ENCODE data around the gene CTSZ. TPM values are rescaled to one million over a fixed set of nuclear protein-coding genes. Genes with fewer than 3 reads are reported as not detected.
A peak's percentile ranks its signal among the peaks of the same experiment; 100 is the strongest.

Gene CTSZ
- total and polyA plus RNA-seq, 2 donors (not counting 1 experiment from before 2014, with no cell fraction given), result 285 to 319 TPM

GRCh38 chr20:59014680-59015389 lies 7.8 kb upstream of the CTSZ start:
- Histone ChIP-seq H3K4me1 (ENCODE audit: control insufficient read depth in 2 of 2, insufficient read depth in 2 of 2, low read length in 2 of 2) (peaks cover 23 to 27% of the 10 kb centered on the region in 2 donors), H3K9me3 (ENCODE audit: control extremely low read depth in 1 of 3, control insufficient read depth in 2 of 3, insufficient read depth in 1 of 3, low read length in 2 of 3) (no peaks in the 10 kb centered on the region), H3K36me3 (replicated peaks in 1 of 2; ENCODE audit: control extremely low read depth in 1 of 2, control insufficient read depth in 1 of 2, extremely low read depth in 1 of 2, insufficient read depth in 2 of 2, low read length in 1 of 2) (no peaks in the 10 kb centered on the region), H3K27ac (ENCODE audit: low read length in 2 of 2) (no peak overlapping the region), H3K4me3 (ENCODE audit: control extremely low read depth in 1 of 5, extremely low read depth in 1 of 5, insufficient read depth in 1 of 5, low read depth in 2 of 5, low read length in 4 of 5) (no peak overlapping the region), H4K20me1 (ENCODE audit: control insufficient read depth, insufficient read depth, low read length, poor library complexity, severe bottlenecking) (no peaks in the 10 kb centered on the region), H3K27me3 (replicated peaks in 1 of 4; ENCODE audit: control extremely low read depth in 1 of 4, control insufficient read depth in 3 of 4, insufficient read depth in 4 of 4, low read length in 3 of 4) (no peaks in the 10 kb centered on the region), H2AFZ (ENCODE audit: insufficient read depth, low read depth, low read length, poor library complexity, severe bottlenecking) (no peak overlapping the region), H3K79me2 (ENCODE audit: control insufficient read depth, insufficient read depth, low read length) (peaks cover 37% of the 10 kb centered on the region), H3K9ac (ENCODE audit: low read length) (no peak overlapping the region), H3K4me2 (replicated peaks; ENCODE audit: low read depth, low read length, poor library complexity, severe bottlenecking) (no peak overlapping the region)
- POLR2A ChIA-PET, result interaction anchor here (1.7 kb wide), 1 partner anchor 17 kb away, joined by 6 read pairs; the partner anchor contains the start of gene ATP5F1E
- ATAC-seq (ENCODE audit: low read depth) (no peak), DNase-seq (no peak)
- Mint-ChIP-seq H3K9me3 (ENCODE audit: insufficient read depth) (no peaks in the 10 kb centered on the region), H3K4me1 (peaks cover 53% of the 10 kb centered on the region), H3K27me3 (no peaks in the 10 kb centered on the region), H3K4me3 (no peak overlapping the region), H3K27ac (peak overlapping the region; percentile 37)
- CTCF ChIA-PET, result no interaction called here
- TF ChIP-seq EZH2 (IDR thresholded peaks at IDR 0.05; ENCODE audit: borderline replicate concordance, insufficient read depth, low read depth, low read length, poor library complexity, severe bottlenecking), result no peak
- no peak for TF ChIP-seq CTCF (IDR thresholded peaks at IDR 0.05)
- WGBS (ENCODE audit: insufficient coverage), result 77% methylated on average over 17 of the region's 17 CpGs
- intact Hi-C loops (cut with micrococcal nuclease), result no loop called here

- ChIA-PET CTCF (no interaction called here), POLR2A (no interaction called here)
- peak overlapping the region; percentile 61 for H3K27ac Mint-ChIP-seq
- Histone ChIP-seq H2AFZ (ENCODE audit: insufficient read depth, low read depth, low read length, poor library complexity, severe bottlenecking) (no peak overlapping the region), H3K4me3 (ENCODE audit: control extremely low read depth in 1 of 5, extremely low read depth in 1 of 5, insufficient read depth in 1 of 5, low read depth in 2 of 5, low read length in 4 of 5) (no peak overlapping the region), H4K20me1 (ENCODE audit: control insufficient read depth, insufficient read depth, low read length, poor library complexity, severe bottlenecking) (no peaks in the 10 kb centered on the region), H3K27me3 (replicated peaks in 1 of 4; ENCODE audit: control extremely low read depth in 1 of 4, control insufficient read depth in 3 of 4, insufficient read depth in 4 of 4, low read length in 3 of 4) (no peaks in the 10 kb centered on the region), H3K4me2 (replicated peaks; ENCODE audit: low read depth, low read length, poor library complexity, severe bottlenecking) (no peak overlapping the region), H3K36me3 (replicated peaks in 1 of 2; ENCODE audit: control extremely low read depth in 1 of 2, control insufficient read depth in 1 of 2, extremely low read depth in 1 of 2, insufficient read depth in 2 of 2, low read length in 1 of 2) (no peaks in the 10 kb centered on the region), H3K79me2 (ENCODE audit: control insufficient read depth, insufficient read depth, low read length) (peaks cover 31% of the 10 kb centered on the region), H3K4me1 (ENCODE audit: control insufficient read depth in 2 of 2, insufficient read depth in 2 of 2, low read length in 2 of 2) (peaks cover 23 to 28% of the 10 kb centered on the region in 2 donors), H3K9me3 (ENCODE audit: control extremely low read depth in 1 of 3, control insufficient read depth in 2 of 3, insufficient read depth in 1 of 3, low read length in 2 of 3) (no peaks in the 10 kb centered on the region), H3K9ac (ENCODE audit: low read length) (no peak overlapping the region), H3K27ac (ENCODE audit: low read length in 2 of 2) (no peak overlapping the region)
- H3K9me3 Mint-ChIP-seq (ENCODE audit: insufficient read depth), result no peaks in the 10 kb centered on the region
- 54% methylated on average over 11 of the region's 13 CpGs for WGBS (ENCODE audit: insufficient coverage)
- peaks cover 56% of the 10 kb centered on the region for H3K4me1 Mint-ChIP-seq
- no peak for TF ChIP-seq CTCF (IDR thresholded peaks at IDR 0.05)
- TF ChIP-seq EZH2 (IDR thresholded peaks at IDR 0.05; ENCODE audit: borderline replicate concordance, insufficient read depth, low read depth, low read length, poor library complexity, severe bottlenecking), result no peak
- H3K27me3 Mint-ChIP-seq, result no peaks in the 10 kb centered on the region
- ATAC-seq (ENCODE audit: low read depth) (no peak), DNase-seq (no peak)
- H3K4me3 Mint-ChIP-seq, result peak overlapping the region; percentile 19
- intact Hi-C loops (cut with micrococcal nuclease), result no loop called here
Measured at GRCh38 chr20:59013959-59014608, 7.0 kb upstream of the CTSZ start.
